Measurements from ENCODE around the gene CYBRD1.
"Not testable (repeated sequence)": the region's sequence is repeated elsewhere in the genome, so short reads cannot be mapped to it uniquely, and the experiment has no call there.

Gene CYBRD1

GRCh38 chr2:171516793-171517192 is 5.5 kb upstream of the CYBRD1 start:
- DNase-seq: no peak

GRCh38 chr2:171520471-171520870 is 1.8 kb upstream of the CYBRD1 start:
- no peak for DNase-seq

- no peak for DNase-seq
Observed at GRCh38 chr2:171521361-171522051, 768 bp upstream of the CYBRD1 start.

- peak; percentile 12 for DNase-seq
Observed at GRCh38 chr2:171522788-171523087, 464 bp downstream of the CYBRD1 start.

GRCh38 chr2:171523088-171524017 is 1.1 kb downstream of the CYBRD1 start:
- peak; percentile 16 for DNase-seq

GRCh38 chr2:171524018-171524401 is 1.7 kb downstream of the CYBRD1 start:
- no peak for DNase-seq

GRCh38 chr2:171529914-171530313 is 7.6 kb downstream of the CYBRD1 start:
- peak; percentile 27 for DNase-seq

- DNase-seq: no peak
Observed at GRCh38 chr2:171530378-171530777, 8.1 kb downstream of the CYBRD1 start.

- not testable (repeated sequence) for DNase-seq
Observed at GRCh38 chr2:171530859-171531258, 8.6 kb downstream of the CYBRD1 start.

GRCh38 chr2:171531291-171531690 is 9.0 kb downstream of the CYBRD1 start:
- DNase-seq: no peak

GRCh38 chr2:171531836-171532450 is 9.7 kb downstream of the CYBRD1 start:
- DNase-seq: no peak

GRCh38 chr2:171533331-171533730 is 11.1 kb downstream of the CYBRD1 start:
- no peak for DNase-seq

- DNase-seq: not testable (repeated sequence)
Observed at GRCh38 chr2:171535528-171535927, 13.3 kb downstream of the CYBRD1 start.

GRCh38 chr2:171540437-171540836 is 18.2 kb downstream of the CYBRD1 start:
- no peak for DNase-seq

- peak; percentile 39 for DNase-seq
Observed at GRCh38 chr2:171541202-171541887, 19.1 kb downstream of the CYBRD1 start.

GRCh38 chr2:171545086-171545485 is 22.8 kb downstream of the CYBRD1 start:
- DNase-seq: no peak

GRCh38 chr2:171547256-171547655 is 25.0 kb downstream of the CYBRD1 start:
- no peak for DNase-seq

GRCh38 chr2:171547720-171548119 is 25.4 kb downstream of the CYBRD1 start:
- DNase-seq: no peak

GRCh38 chr2:171550613-171551012 is 28.3 kb downstream of the CYBRD1 start:
- no peak for DNase-seq

GRCh38 chr2:171551836-171552235 is 29.6 kb downstream of the CYBRD1 start:
- no peak for DNase-seq

GRCh38 chr2:171553236-171553635 is 31.0 kb downstream of the CYBRD1 start:
- DNase-seq: no peak

GRCh38 chr2:171553858-171554257 is 31.6 kb downstream of the CYBRD1 start:
- DNase-seq: no peak

GRCh38 chr2:171554991-171555615 is 32.8 kb downstream of the CYBRD1 start:
- no peak for DNase-seq
